ENCODE measurements around the gene ZNF805. TPM values are rescaled to one million over a fixed set of nuclear protein-coding genes. Genes with fewer than 3 reads are reported as not detected.
"Not testable (repeated sequence)": the region's sequence is repeated elsewhere in the genome, so short reads cannot be mapped to it uniquely, and the experiment has no call there.

ZNF805 gene
- total RNA-seq, 3 donors from 2014 or later, result 7.3 to 18.6 (median 10.6) TPM

GRCh38 chr19:57248646-57249045 is 8.2 kb downstream of the ZNF805 start:
- no peaks in the 10 kb centered on the region for H3K4me1 ChIP-seq (ENCODE audit: low read depth)
- H3K9me3 ChIP-seq, result no peaks in the 10 kb centered on the region
- no peak for DNase-seq
- no peak overlapping the region for H3K4me3 ChIP-seq
- TF ChIP-seq CTCF (IDR thresholded peaks at IDR 0.05), result no peak
- no peak for ATAC-seq
- intact Hi-C loops (cut with DNase I, micrococcal nuclease), result no loop called here
- H3K36me3 ChIP-seq (ENCODE audit: low read depth), result peaks cover 10% of the 10 kb centered on the region

- ATAC-seq (no peak), DNase-seq (no peak)
- Histone ChIP-seq H3K4me1 (ENCODE audit: low read depth) (no peaks in the 10 kb centered on the region), H3K4me3 (no peak overlapping the region), H3K36me3 (ENCODE audit: low read depth) (peaks cover 10% of the 10 kb centered on the region), H3K9me3 (peaks cover 4% of the 10 kb centered on the region)
- intact Hi-C loops (cut with DNase I, micrococcal nuclease), result no loop called here
- TF ChIP-seq CTCF (IDR thresholded peaks at IDR 0.05), result no peak
Measured at GRCh38 chr19:57249329-57249728, 8.9 kb downstream of the ZNF805 start.

GRCh38 chr19:57253767-57254166 is 13.3 kb downstream of the ZNF805 start:
- DNase-seq; intact Hi-C loops (cut with DNase I, micrococcal nuclease); H3K4me3 ChIP-seq; H3K36me3 ChIP-seq (ENCODE audit: low read depth); H3K4me1 ChIP-seq (ENCODE audit: low read depth); ATAC-seq: not testable (repeated sequence)
- peaks cover 15% of the 10 kb centered on the region for H3K9me3 ChIP-seq

- Histone ChIP-seq H3K36me3 (ENCODE audit: low read depth) (no peaks in the 10 kb centered on the region), H3K9me3 (peaks cover 2% of the 10 kb centered on the region), H3K4me3 (no peak overlapping the region), H3K4me1 (ENCODE audit: low read depth) (no peaks in the 10 kb centered on the region)
- DNase-seq, result no peak
- no peak for ATAC-seq
- TF ChIP-seq CTCF (IDR thresholded peaks at IDR 0.05), result no peak
- intact Hi-C loops (cut with DNase I, micrococcal nuclease), result no loop called here
Measured at GRCh38 chr19:57262044-57262443, 21.6 kb downstream of the ZNF805 start.

GRCh38 chr19:57263244-57263741 is 22.9 kb downstream of the ZNF805 start:
- intact Hi-C loops (cut with DNase I, micrococcal nuclease), result no loop called here
- H3K9me3 ChIP-seq, result no peaks in the 10 kb centered on the region
- no peaks in the 10 kb centered on the region for H3K36me3 ChIP-seq (ENCODE audit: low read depth)
- ATAC-seq, result no peak
- H3K4me3 ChIP-seq, result no peak overlapping the region
- H3K4me1 ChIP-seq (ENCODE audit: low read depth), result no peaks in the 10 kb centered on the region
- DNase-seq, result no peak
- TF ChIP-seq CTCF (IDR thresholded peaks at IDR 0.05), result no peak

GRCh38 chr19:57267291-57267690 is 26.9 kb downstream of the ZNF805 start:
- H3K36me3 ChIP-seq (ENCODE audit: low read depth), result no peaks in the 10 kb centered on the region
- no peaks in the 10 kb centered on the region for H3K9me3 ChIP-seq
- no peaks in the 10 kb centered on the region for H3K4me1 ChIP-seq (ENCODE audit: low read depth)
- TF ChIP-seq CTCF (IDR thresholded peaks at IDR 0.05), result no peak
- ATAC-seq (no peak), DNase-seq (no peak)
- intact Hi-C loops (cut with DNase I, micrococcal nuclease), result no loop called here
- no peak overlapping the region for H3K4me3 ChIP-seq
